HepG2 (cell line): ENCODE results near the gene SH3D19. TPM values are rescaled to one million over a fixed set of nuclear protein-coding genes. Genes with fewer than 3 reads are reported as not detected.

Source experiments
- ATAC-seq: fragments of 200-7000 bp; cut with Tn5 transposase; 3 replicates; pipeline ENCODE4 v1.9.1; 2020; ENCODE audit warnings: mild to moderate bottlenecking, moderate library complexity
- BruUV-seq: library from RNA; stranded (reverse); fragments of 400-500 nt; replicated peaks from 2 replicates; lab custom pipeline; 2021; lab: Mats Ljungman, UMichigan
- CTCF ChIA-PET: fragments of 300-600 bp; formaldehyde crosslinking; extraction: SDS; loops from one replicate; lab custom pipeline; 2021; ENCODE audit warnings: low total read pairs, inconsistent platforms, low intra/inter-chr PET ratio; lab: Yijun Ruan, JAX
- POLR2A ChIA-PET: fragments of 350-600 bp; sonication (Branson Sonifier 250); formaldehyde crosslinking; loops from one replicate; lab custom pipeline; 2020; ENCODE audit warnings: antibody characterized with exemption, inconsistent platforms; lab: Yijun Ruan, JAX
- DNase-seq: peaks from one replicate; pipeline ENCODE4 v3.0.0-alpha.2; 2015; ENCODE audit warnings: low spot score
- FAIRE-seq: peaks from 3 replicates; lab custom pipeline; 2011; peaks lifted over from hg19 to GRCh38; lab: Jason Lieb, UNC
- H2AFZ ChIP-seq: one replicate; pipeline ENCODE4 v1.6.1; 2011; ENCODE audit warnings: low read length, inconsistent platforms
- H3K27ac ChIP-seq: fragments of 300-600 bp; 3 replicates; pipeline ENCODE4 v1.8.0; 2011; ENCODE audit warnings: mixed run types, mild to moderate bottlenecking, mixed read lengths, low read length, inconsistent platforms; ENCODE audit not compliant: insufficient read depth; ENCODE audit errors: extremely low read length
- H3K27me3 ChIP-seq, 2 experiments: fragments of 200-600 bp in 1 of 2; 2 replicates in 1 of 2; 3 replicates in 1 of 2; pipeline versions ENCODE4 v1.6.0 to v1.8.0; 2011; ENCODE audit warnings: low read length in 2 of 2, mild to moderate bottlenecking in 2 of 2, moderate library complexity in 2 of 2, inconsistent platforms in 1 of 2; ENCODE audit not compliant: insufficient read depth in 2 of 2, control insufficient read depth in 1 of 2
- H3K36me3 ChIP-seq, 2 experiments: fragments of 200-600 bp in 1 of 2; replicated peaks in 1 of 2; 2 replicates in 1 of 2; 3 replicates in 1 of 2; pipeline versions ENCODE4 v1.5.1 to v1.8.0; 2011; ENCODE audit warnings: low read length in 2 of 2, inconsistent platforms in 1 of 2; ENCODE audit not compliant: insufficient read depth in 2 of 2, control insufficient read depth in 1 of 2
- H3K4me1 ChIP-seq: 2 replicates; pipeline ENCODE4 v1.5.1; 2012; ENCODE audit warnings: low read length, inconsistent platforms; ENCODE audit not compliant: insufficient read depth
- H3K4me2 ChIP-seq: 2 replicates; pipeline ENCODE4 v1.6.0; 2011; ENCODE audit warnings: low read depth, low read length, inconsistent platforms
- H3K4me3 ChIP-seq, 3 experiments: fragments of 200-600 bp in 1 of 3; sonication (generic), shearing (Covaris generic) in 1 of 3; replicated peaks in 1 of 3; 2 replicates each; pipeline ENCODE4 v1.5.1; 2011 to 2016; ENCODE audit warnings: low read length in 3 of 3, inconsistent platforms in 2 of 3, low read depth in 2 of 3, mild to moderate bottlenecking in 2 of 3, control low read depth in 1 of 3, mixed read lengths in 1 of 3; ENCODE audit not compliant: insufficient read depth in 1 of 3
- H3K79me2 ChIP-seq: one replicate; pipeline ENCODE4 v1.6.1; 2011; ENCODE audit warnings: low read length, inconsistent platforms; ENCODE audit not compliant: insufficient read depth
- H3K9ac ChIP-seq: 2 replicates; pipeline ENCODE4 v1.6.0; 2011; ENCODE audit warnings: mild to moderate bottlenecking, low read depth, low read length, inconsistent platforms; ENCODE audit not compliant: insufficient read depth
- H3K9me3 ChIP-seq: 2 replicates; pipeline ENCODE4 v1.5.1; 2012; ENCODE audit warnings: mild to moderate bottlenecking, low read length
- H4K20me1 ChIP-seq: 2 replicates; pipeline ENCODE4 v1.6.0; 2011; ENCODE audit warnings: inconsistent platforms, mild to moderate bottlenecking, low read length, moderate library complexity; ENCODE audit not compliant: insufficient read depth
- FOXA3 ChIP-seq: IDR thresholded peaks from 2 replicates; pipeline ENCODE4 v1.6.1; 2016; ENCODE audit warnings: missing genetic modification reagents, missing compliant biosample characterization
- IKZF5 ChIP-seq: IDR thresholded peaks from 2 replicates; pipeline ENCODE4 v1.6.1; 2018; ENCODE audit warnings: missing genetic modification reagents, mild to moderate bottlenecking, missing compliant biosample characterization
- RBM22 ChIP-seq: fragments of 200-400 bp; formaldehyde crosslinking; optimal IDR thresholded peaks from 2 replicates; pipeline ENCODE3; 2017; ENCODE audit warnings: mild to moderate bottlenecking, low read length, moderate library complexity
- SALL2 ChIP-seq: sonication (generic); formaldehyde crosslinking; IDR thresholded peaks from 2 replicates; pipeline ENCODE4 v1.8.1; 2023; ENCODE audit warnings: mild to moderate bottlenecking, missing genetic modification reagents, inconsistent platforms
- ZBTB21 ChIP-seq: sonication (generic); formaldehyde crosslinking; IDR thresholded peaks from 2 replicates; pipeline ENCODE4 v1.4.0; 2020; ENCODE audit warnings: missing genetic modification reagents
- ZNF253 ChIP-seq: sonication (generic); formaldehyde crosslinking; IDR thresholded peaks from 2 replicates; pipeline ENCODE4 v1.8.0; 2022; ENCODE audit warnings: mild to moderate bottlenecking, missing genetic modification reagents, borderline replicate concordance
- ZNF329 ChIP-seq: sonication (generic); formaldehyde crosslinking; IDR thresholded peaks from 2 replicates; pipeline ENCODE4 v1.9.0; 2021; ENCODE audit warnings: low read depth, mild to moderate bottlenecking, missing genetic modification reagents
- WGBS: methylation state at CpG from one replicate; pipeline ENCODE4 v1.1.6; 2017; ENCODE audit warnings: low lambda C conversion rate; 5-methylcytosine and 5-hydroxymethylcytosine counted together
- in situ Hi-C: cut with HindIII; loops from 2 replicates; pipeline ENCODE4 v1.10.0; 2017; ENCODE audit warnings: low pct_unique_long_range_greater_than_20kb; ENCODE audit not compliant: extremely low pct_ligation_motif_present
- intact Hi-C: fragments of 100-400 bp; cut with micrococcal nuclease; formaldehyde crosslinking; loops from one replicate; pipeline ENCODE4 v1.10.0; 2022; ENCODE audit not compliant: unreplicated experiment
- polyA plus RNA-seq, 8 experiments: library from polyadenylated mRNA; depleted of rRNA in 3 of 8; stranded (reverse) in 7 of 8; unstranded in 1 of 8; fragments of >200 nt; fragmentation: Illumina TruSeq in 4 of 8; extraction: Trizol in 4 of 8; gene quantifications; 2 replicates each; pipeline versions ENCODE4 v1.2.1 to v1.2.3, GENCODE V29; 2011 to 2016; ENCODE audit warnings: low read depth in 4 of 8, missing spikeins in 1 of 8, mixed read lengths in 1 of 8; ENCODE audit not compliant: insufficient read depth in 1 of 8
- total RNA-seq, 5 experiments: library from RNA; depleted of rRNA; stranded (reverse); fragments of >200 nt; fragmentation: Illumina TruSeq; extraction: Trizol; gene quantifications; 2 replicates each; pipeline ENCODE4 v1.2.3, GENCODE V29; 2016; ENCODE audit warnings: low read depth in 1 of 5

SH3D19 gene
- total and polyA plus RNA-seq, 2 of the 13 experiments (the other 11 are each of a cell fraction or from before 2014, with no cell fraction given), result 31.2 to 38.0 TPM

DNA sequence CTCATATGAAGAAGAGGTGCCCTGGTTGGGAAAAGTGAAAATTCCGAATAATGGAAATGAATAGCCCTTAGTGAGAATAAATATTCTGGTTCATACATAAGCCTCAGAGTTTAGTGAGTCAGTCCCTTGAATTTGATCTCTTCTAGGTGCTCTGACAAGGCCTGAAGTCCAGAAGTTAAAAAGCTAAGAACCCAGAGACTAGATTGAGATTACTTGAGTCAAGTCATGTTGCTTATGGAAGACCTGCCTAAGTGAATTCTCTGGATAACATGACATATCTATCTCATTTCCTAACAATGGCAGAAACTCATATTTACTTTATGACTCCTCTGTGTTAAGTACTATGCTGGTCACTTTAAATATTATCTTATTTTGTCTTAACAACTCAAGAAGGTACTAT is 58.9 kb downstream of the SH3D19 start:
- no peak overlapping the region for H2AFZ ChIP-seq
- FAIRE-seq, result no peak
- peaks cover 67% of the 10 kb centered on the region for H3K79me2 ChIP-seq
- no TSS peak for BruUV-seq
- no peak for DNase-seq
- POLR2A ChIA-PET, result interaction anchor here (1.9 kb wide), 1 partner anchor 58 kb away, joined by 32 read pairs; the partner anchor contains the start of gene SH3D19
- no peak overlapping the region for H3K4me3 ChIP-seq
- peaks cover 14 to 23% of the 10 kb centered on the region in 2 experiments; a peak in 4 of 5 replicates for H3K36me3 ChIP-seq
- H4K20me1 ChIP-seq, result peaks cover 52% of the 10 kb centered on the region
- H3K4me1 ChIP-seq, result peaks cover 29% of the 10 kb centered on the region
- ATAC-seq, result no peak
- TF ChIP-seq FOXA3 (CRISPR knock-in tag) (peak; percentile 27; the same call in 1 of the 2 replicates), IKZF5 (CRISPR knock-in tag) (no peak), ZNF253 (no peak), ZNF329 (no peak), ZBTB21 (CRISPR knock-in tag) (no peak)
- H3K9ac ChIP-seq, result no peak overlapping the region
- CTCF ChIA-PET, result no interaction called here
- peak overlapping the region; percentile 50 for H3K27ac ChIP-seq
- H3K9me3 ChIP-seq, result no peaks in the 10 kb centered on the region
- no peak overlapping the region for H3K4me2 ChIP-seq
- WGBS, result 100% methylated on average over 1 of the region's 1 CpG
- intact Hi-C loops (no loop called here), in situ Hi-C loops (no loop called here)
- no peaks in the 10 kb centered on the region for H3K27me3 ChIP-seq

DNA sequence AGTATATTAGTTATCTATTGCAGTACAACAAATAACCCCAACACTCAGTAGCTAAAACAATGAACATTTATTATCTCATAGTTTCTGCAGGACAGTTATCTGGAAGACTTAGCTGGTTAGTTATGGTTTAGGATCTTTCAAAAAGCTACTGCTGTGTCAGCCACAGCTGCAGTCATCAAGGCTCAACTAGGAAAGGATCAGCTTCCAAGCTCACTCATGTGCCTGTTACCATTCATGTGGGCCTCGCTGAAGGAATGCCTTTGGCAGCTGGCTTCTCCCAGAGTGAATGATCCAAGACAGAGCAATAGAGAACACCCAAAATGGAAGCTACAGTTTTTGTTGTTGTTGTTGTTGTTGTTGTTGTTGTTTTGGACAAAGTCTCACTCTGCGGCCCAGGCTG is 62.0 kb downstream of the SH3D19 start:
- in situ Hi-C loops, result no loop called here
- DNase-seq (no peak), FAIRE-seq (no peak), ATAC-seq (no peak)
- Histone ChIP-seq H3K4me2 (no peak overlapping the region), H4K20me1 (peaks cover 58% of the 10 kb centered on the region; the same call in 1 of the 2 replicates), H3K27ac (no peak overlapping the region), H3K4me3 (no peak overlapping the region), H3K79me2 (peaks cover 82% of the 10 kb centered on the region), H3K36me3 (peaks cover 17 to 36% of the 10 kb centered on the region in 2 experiments; a peak in 4 of 5 replicates), H3K27me3 (no peaks in the 10 kb centered on the region), H3K9me3 (no peaks in the 10 kb centered on the region), H3K4me1 (peaks cover 40% of the 10 kb centered on the region), H3K9ac (no peak overlapping the region), H2AFZ (no peak overlapping the region)
- POLR2A ChIA-PET, result interaction anchor here (0.9 kb wide), 1 partner anchor 58 kb away, joined by 4 read pairs; no protein-coding TSS in a partner anchor
- BruUV-seq, result no TSS peak
- intact Hi-C loops, result no loop called here
- CTCF ChIA-PET, result no interaction called here
- 90% methylated on average over 1 of the region's 2 CpGs for WGBS
- TF ChIP-seq SALL2 (CRISPR knock-in tag) (no peak), RBM22 (peak; percentile 64)
